ENCODE data around the gene XYLT1. TPM values are rescaled to one million over a fixed set of nuclear protein-coding genes. Genes with fewer than 3 reads are reported as not detected.

The XYLT1 gene
- total RNA-seq, 5 donors from 2014 or later (not counting 1 experiment from before 2014, with no cell fraction given): 25.8 to 70.6 (median 57.8) TPM

DNA sequence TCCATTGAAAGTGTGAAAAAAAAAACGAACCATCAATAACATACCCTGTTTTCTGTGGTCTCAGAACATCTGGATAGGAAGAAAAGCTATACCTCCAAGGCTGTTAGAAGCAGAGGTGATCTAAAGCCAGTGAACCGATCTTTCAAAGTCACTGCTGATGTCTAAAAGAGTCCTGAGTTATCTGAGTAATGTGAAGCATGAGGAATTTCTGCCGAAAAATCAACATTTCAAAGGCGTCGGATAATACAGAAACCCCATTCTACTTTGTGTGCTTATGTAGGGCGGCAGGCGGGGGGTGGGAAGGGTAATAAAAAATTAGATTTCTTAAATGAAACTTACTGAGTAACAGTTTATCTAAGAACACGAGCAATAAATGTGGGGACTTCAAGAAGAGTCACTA is 3.9 kb downstream of the XYLT1 start:
- Mint-ChIP-seq H3K9me3 (no peaks in the 10 kb centered on the region), H3K27me3 (no peaks in the 10 kb centered on the region), H3K4me1 (peaks cover 63 to 69% (median 64%) of the 10 kb centered on the region in 3 donors), H3K27ac (no peak overlapping the region), H3K36me3 (peaks cover 38% of the 10 kb centered on the region), H3K4me3 (peak overlapping the region; percentile 35 to 96 (median 46))
- Histone ChIP-seq H3K27ac (ENCODE audit: low read length) (no peak overlapping the region), H3K9me3 (no peaks in the 10 kb centered on the region), H3K4me1 (ENCODE audit: control insufficient read depth in 1 of 2, extremely low read depth in 1 of 2, insufficient read depth in 2 of 2, low read length in 2 of 2) (peaks cover 16 to 43% of the 10 kb centered on the region in 2 experiments), H3K36me3 (ENCODE audit: control insufficient read depth in 2 of 2, extremely low read depth in 1 of 2, insufficient read depth in 1 of 2, low read length in 1 of 2) (peaks cover 0 to 2% of the 10 kb centered on the region in 2 donors), H3K4me3 (ENCODE audit: control insufficient read depth in 1 of 2, extremely low read depth in 1 of 2, low read length in 1 of 2) (no peak overlapping the region), H3K27me3 (replicated peaks in 1 of 2; ENCODE audit: control insufficient read depth in 2 of 2, extremely low read depth in 1 of 2, insufficient read depth in 2 of 2, low read length in 1 of 2) (no peaks in the 10 kb centered on the region)
- ChIA-PET CTCF (interaction anchor here (0.7 to 1.2 kb wide), 2 partner anchors 50 to 103 kb away, joined by 3 to 4 read pairs; no protein-coding TSS in a partner anchor), POLR2A (no interaction called here)
- no peak for ATAC-seq (replicated peaks in 1 of 4)
- 67% methylated on average over 1 of the region's 8 CpGs for WGBS (ENCODE audit: insufficient coverage)
- no peak for DNase-seq

DNA sequence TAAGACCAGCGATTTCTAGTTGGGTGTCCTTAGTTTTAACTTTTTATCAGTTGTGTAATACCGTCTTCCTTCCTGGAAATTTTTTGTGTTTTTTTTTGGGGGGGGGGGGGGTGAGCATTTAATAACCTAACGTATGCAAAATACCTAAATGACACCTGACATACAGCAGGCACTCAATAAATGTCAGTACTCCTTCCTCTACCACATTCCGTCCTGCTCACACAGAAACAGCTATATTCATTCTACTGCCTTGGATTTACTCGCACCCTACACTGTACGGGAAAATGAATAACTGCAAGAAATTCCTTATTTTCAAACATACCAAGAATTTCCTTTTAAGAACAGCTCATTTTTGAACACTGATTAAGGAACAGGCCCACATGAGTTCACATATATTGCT is 5.3 kb downstream of the XYLT1 start:
- CTCF ChIA-PET: interaction anchor here in 1 of 2 donors (0.5 to 0.7 kb wide), 2 partner anchors 63 to 260 kb away, joined by 3 to 4 read pairs; no protein-coding TSS in a partner anchor
- no peak overlapping the region for H3K27ac Mint-ChIP-seq

DNA sequence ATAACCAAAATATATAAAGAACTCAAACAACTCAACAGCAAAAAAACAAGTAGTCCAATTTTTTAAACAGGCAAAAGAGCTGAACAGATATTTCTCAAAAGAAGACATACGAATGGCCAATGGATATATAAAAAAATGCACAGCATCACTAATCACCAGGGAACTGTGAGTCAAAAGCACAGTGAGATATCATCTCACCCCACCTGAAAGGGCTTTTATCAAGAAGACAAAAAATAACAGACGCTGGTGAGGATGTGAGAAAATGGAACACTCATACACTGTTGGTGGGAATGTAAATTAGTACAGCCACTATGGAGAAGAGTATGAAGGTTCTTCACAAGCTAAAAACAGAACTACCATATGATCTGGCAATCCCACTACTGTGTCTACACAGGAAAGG is 7.4 kb downstream of the XYLT1 start:
- no peak overlapping the region for H3K4me3 ChIP-seq (ENCODE audit: control insufficient read depth in 1 of 2, extremely low read depth in 1 of 2, low read length in 1 of 2)
- POLR2A ChIA-PET: interaction anchor here in 1 of 2 donors (0.6 kb wide), 1 partner anchor 26 kb away, joined by 4 read pairs; no protein-coding TSS in a partner anchor
- H3K27me3 ChIP-seq (replicated peaks in 1 of 2; ENCODE audit: control insufficient read depth in 2 of 2, extremely low read depth in 1 of 2, insufficient read depth in 2 of 2, low read length in 1 of 2): no peaks in the 10 kb centered on the region
- ATAC-seq (replicated peaks in 1 of 4) (no peak), DNase-seq (no peak)
- H3K4me1 Mint-ChIP-seq: peaks cover 68 to 74% (median 72%) of the 10 kb centered on the region in 3 donors
- H3K36me3 Mint-ChIP-seq: peaks cover 43% of the 10 kb centered on the region
- H3K27ac Mint-ChIP-seq: no peak overlapping the region
- H3K4me1 ChIP-seq (ENCODE audit: control insufficient read depth in 1 of 2, extremely low read depth in 1 of 2, insufficient read depth in 2 of 2, low read length in 2 of 2): peaks cover 8 to 28% of the 10 kb centered on the region in 2 experiments
- H3K27ac ChIP-seq (ENCODE audit: low read length): no peak overlapping the region
- peaks cover 0 to 5% of the 10 kb centered on the region in 2 donors for H3K36me3 ChIP-seq (ENCODE audit: control insufficient read depth in 2 of 2, extremely low read depth in 1 of 2, insufficient read depth in 1 of 2, low read length in 1 of 2)
- H3K9me3 Mint-ChIP-seq: no peaks in the 10 kb centered on the region
- WGBS (ENCODE audit: insufficient coverage): no CpG with 5 or more reads among the region's 2 CpGs
- no peaks in the 10 kb centered on the region for H3K27me3 Mint-ChIP-seq
- no peak overlapping the region for H3K4me3 Mint-ChIP-seq
- CTCF ChIA-PET: no interaction called here
- H3K9me3 ChIP-seq: no peaks in the 10 kb centered on the region

More for the DNA sequence above, 5.3 kb downstream of the XYLT1 start:
- Histone ChIP-seq H3K27me3 (replicated peaks in 1 of 2; ENCODE audit: control insufficient read depth in 2 of 2, extremely low read depth in 1 of 2, insufficient read depth in 2 of 2, low read length in 1 of 2) (no peaks in the 10 kb centered on the region), H3K27ac (ENCODE audit: low read length) (no peak overlapping the region), H3K4me1 (ENCODE audit: control insufficient read depth in 1 of 2, extremely low read depth in 1 of 2, insufficient read depth in 2 of 2, low read length in 2 of 2) (peaks cover 16 to 44% of the 10 kb centered on the region in 2 experiments), H3K9me3 (no peaks in the 10 kb centered on the region), H3K36me3 (ENCODE audit: control insufficient read depth in 2 of 2, extremely low read depth in 1 of 2, insufficient read depth in 1 of 2, low read length in 1 of 2) (peaks cover 0 to 2% of the 10 kb centered on the region in 2 donors), H3K4me3 (ENCODE audit: control insufficient read depth in 1 of 2, extremely low read depth in 1 of 2, low read length in 1 of 2) (no peak overlapping the region)
- no peak for DNase-seq
- peaks cover 77 to 83% (median 77%) of the 10 kb centered on the region in 3 donors for H3K4me1 Mint-ChIP-seq
- peaks cover 45% of the 10 kb centered on the region for H3K36me3 Mint-ChIP-seq
- ATAC-seq (replicated peaks in 1 of 4): no peak
- H3K9me3 Mint-ChIP-seq: no peaks in the 10 kb centered on the region
- POLR2A ChIA-PET: interaction anchor here (0.7 to 1.1 kb wide), 3 partner anchors 9 to 331 kb away, joined by 3 to 14 read pairs (median 7); no protein-coding TSS in a partner anchor
- H3K27me3 Mint-ChIP-seq: no peaks in the 10 kb centered on the region
- 100% methylated on average over 1 of the region's 6 CpGs for WGBS (ENCODE audit: insufficient coverage)
- H3K4me3 Mint-ChIP-seq: no peak overlapping the region

GRCh38 chr16:17461951-17462729 is 8.6 kb downstream of the XYLT1 start:
- no peak overlapping the region for H3K27ac ChIP-seq (ENCODE audit: low read length)
- H3K4me3 ChIP-seq (ENCODE audit: control insufficient read depth in 1 of 2, extremely low read depth in 1 of 2, low read length in 1 of 2): no peak overlapping the region
- H3K9me3 Mint-ChIP-seq: no peaks in the 10 kb centered on the region
- H3K4me1 ChIP-seq (ENCODE audit: control insufficient read depth in 1 of 2, extremely low read depth in 1 of 2, insufficient read depth in 2 of 2, low read length in 2 of 2): peaks cover 0 to 17% of the 10 kb centered on the region in 2 experiments
- 72% methylated on average over 10 of the region's 13 CpGs for WGBS (ENCODE audit: insufficient coverage)
- CTCF ChIA-PET: interaction anchor here in 1 of 2 donors (0.6 to 1.3 kb wide), 3 partner anchors 11 to 45 kb away, joined by 3 read pairs; no protein-coding TSS in a partner anchor
- no peak overlapping the region for H3K27ac Mint-ChIP-seq
- ATAC-seq (replicated peaks in 1 of 4) (peak in 2 of 4 experiments; percentile 26), DNase-seq (peak in 3 of 35 experiments; percentile 9 to 29 (median 14))
- peaks cover 34% of the 10 kb centered on the region for H3K36me3 Mint-ChIP-seq
- peaks cover 0 to 5% of the 10 kb centered on the region in 2 donors for H3K36me3 ChIP-seq (ENCODE audit: control insufficient read depth in 2 of 2, extremely low read depth in 1 of 2, insufficient read depth in 1 of 2, low read length in 1 of 2)
- peaks cover 59 to 69% (median 65%) of the 10 kb centered on the region in 3 donors for H3K4me1 Mint-ChIP-seq
- H3K4me3 Mint-ChIP-seq: peak overlapping the region in 1 of 3 donors; percentile 9
- no peaks in the 10 kb centered on the region for H3K27me3 ChIP-seq (replicated peaks in 1 of 2; ENCODE audit: control insufficient read depth in 2 of 2, extremely low read depth in 1 of 2, insufficient read depth in 2 of 2, low read length in 1 of 2)
- no peaks in the 10 kb centered on the region for H3K9me3 ChIP-seq
- H3K27me3 Mint-ChIP-seq: no peaks in the 10 kb centered on the region
- POLR2A ChIA-PET: no interaction called here

GRCh38 chr16:17460890-17461289 is 9.9 kb downstream of the XYLT1 start:
- H3K36me3 Mint-ChIP-seq: peaks cover 25% of the 10 kb centered on the region
- H3K27ac Mint-ChIP-seq: no peak overlapping the region
- H3K36me3 ChIP-seq (ENCODE audit: control insufficient read depth in 2 of 2, extremely low read depth in 1 of 2, insufficient read depth in 1 of 2, low read length in 1 of 2): peaks cover 0 to 8% of the 10 kb centered on the region in 2 donors
- ATAC-seq (replicated peaks in 1 of 4) (no peak), DNase-seq (no peak)
- H3K4me3 Mint-ChIP-seq: no peak overlapping the region
- H3K27ac ChIP-seq (ENCODE audit: low read length): no peak overlapping the region
- H3K9me3 Mint-ChIP-seq: no peaks in the 10 kb centered on the region
- ChIA-PET POLR2A (no interaction called here), CTCF (interaction anchor here (0.6 to 1.3 kb wide), 2 partner anchors 44 to 1765 kb away, joined by 3 read pairs; no protein-coding TSS in a partner anchor)
- H3K4me3 ChIP-seq (ENCODE audit: control insufficient read depth in 1 of 2, extremely low read depth in 1 of 2, low read length in 1 of 2): no peak overlapping the region
- H3K27me3 Mint-ChIP-seq: no peaks in the 10 kb centered on the region
- no peaks in the 10 kb centered on the region for H3K27me3 ChIP-seq (replicated peaks in 1 of 2; ENCODE audit: control insufficient read depth in 2 of 2, extremely low read depth in 1 of 2, insufficient read depth in 2 of 2, low read length in 1 of 2)
- H3K4me1 Mint-ChIP-seq: peaks cover 48 to 58% (median 52%) of the 10 kb centered on the region in 3 donors
- 91% methylated on average over 3 of the region's 3 CpGs for WGBS (ENCODE audit: insufficient coverage)
- peaks cover 0 to 17% of the 10 kb centered on the region in 2 experiments for H3K4me1 ChIP-seq (ENCODE audit: control insufficient read depth in 1 of 2, extremely low read depth in 1 of 2, insufficient read depth in 2 of 2, low read length in 2 of 2)
- no peaks in the 10 kb centered on the region for H3K9me3 ChIP-seq

- Histone ChIP-seq H3K27me3 (replicated peaks in 1 of 2; ENCODE audit: control insufficient read depth in 2 of 2, extremely low read depth in 1 of 2, insufficient read depth in 2 of 2, low read length in 1 of 2) (no peaks in the 10 kb centered on the region), H3K9me3 (no peaks in the 10 kb centered on the region), H3K27ac (ENCODE audit: low read length) (no peak overlapping the region), H3K36me3 (ENCODE audit: control insufficient read depth in 2 of 2, extremely low read depth in 1 of 2, insufficient read depth in 1 of 2, low read length in 1 of 2) (peaks cover 0 to 10% of the 10 kb centered on the region in 2 donors), H3K4me3 (ENCODE audit: control insufficient read depth in 1 of 2, extremely low read depth in 1 of 2, low read length in 1 of 2) (no peak overlapping the region), H3K4me1 (ENCODE audit: control insufficient read depth in 1 of 2, extremely low read depth in 1 of 2, insufficient read depth in 2 of 2, low read length in 2 of 2) (peaks cover 0 to 17% of the 10 kb centered on the region in 2 experiments)
- POLR2A ChIA-PET: no interaction called here
- peaks cover 42 to 50% (median 48%) of the 10 kb centered on the region in 3 donors for H3K4me1 Mint-ChIP-seq
- H3K9me3 Mint-ChIP-seq: no peaks in the 10 kb centered on the region
- H3K4me3 Mint-ChIP-seq: no peak overlapping the region
- H3K27ac Mint-ChIP-seq: no peak overlapping the region
- H3K27me3 Mint-ChIP-seq: no peaks in the 10 kb centered on the region
- DNase-seq: no peak
- CTCF ChIA-PET: no interaction called here
- 82% methylated on average over 6 of the region's 12 CpGs for WGBS (ENCODE audit: insufficient coverage)
- H3K36me3 Mint-ChIP-seq: peaks cover 25% of the 10 kb centered on the region
- no peak for ATAC-seq (replicated peaks in 1 of 4)
Measured at GRCh38 chr16:17459903-17460521, 10.7 kb downstream of the XYLT1 start.

Data from T-cell (primary cell).